ENCODE measurements around the gene ZNF431.

DNA sequence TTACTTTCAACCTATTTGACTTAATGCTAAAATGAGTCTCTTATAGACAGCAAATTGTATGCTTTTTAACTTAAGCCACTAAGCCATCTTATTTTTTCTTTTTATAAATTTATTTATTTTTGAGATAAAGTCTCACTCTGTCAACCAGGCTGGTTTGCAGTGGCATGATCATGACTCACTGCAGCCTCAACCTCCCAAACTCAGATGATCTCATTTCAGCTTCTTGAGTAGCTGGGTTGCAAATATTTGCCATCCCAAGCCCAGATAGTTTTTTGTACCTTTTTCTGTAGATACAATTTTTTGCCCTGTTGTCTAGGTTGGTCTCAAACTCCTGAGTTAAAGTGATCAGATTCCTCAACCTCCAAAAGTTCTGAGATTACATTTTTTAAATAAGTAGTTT is 32.7 kb upstream of the ZNF431 start:
- TF ChIP-seq, protein P1, sequence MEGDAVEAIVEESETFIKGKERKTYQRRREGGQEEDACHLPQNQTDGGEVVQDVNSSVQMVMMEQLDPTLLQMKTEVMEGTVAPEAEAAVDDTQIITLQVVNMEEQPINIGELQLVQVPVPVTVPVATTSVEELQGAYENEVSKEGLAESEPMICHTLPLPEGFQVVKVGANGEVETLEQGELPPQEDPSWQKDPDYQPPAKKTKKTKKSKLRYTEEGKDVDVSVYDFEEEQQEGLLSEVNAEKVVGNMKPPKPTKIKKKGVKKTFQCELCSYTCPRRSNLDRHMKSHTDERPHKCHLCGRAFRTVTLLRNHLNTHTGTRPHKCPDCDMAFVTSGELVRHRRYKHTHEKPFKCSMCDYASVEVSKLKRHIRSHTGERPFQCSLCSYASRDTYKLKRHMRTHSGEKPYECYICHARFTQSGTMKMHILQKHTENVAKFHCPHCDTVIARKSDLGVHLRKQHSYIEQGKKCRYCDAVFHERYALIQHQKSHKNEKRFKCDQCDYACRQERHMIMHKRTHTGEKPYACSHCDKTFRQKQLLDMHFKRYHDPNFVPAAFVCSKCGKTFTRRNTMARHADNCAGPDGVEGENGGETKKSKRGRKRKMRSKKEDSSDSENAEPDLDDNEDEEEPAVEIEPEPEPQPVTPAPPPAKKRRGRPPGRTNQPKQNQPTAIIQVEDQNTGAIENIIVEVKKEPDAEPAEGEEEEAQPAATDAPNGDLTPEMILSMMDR (IDR thresholded peaks at IDR 0.05) = no peak
- no peak for TF ChIP-seq POLR2A (IDR thresholded peaks at IDR 0.05)

Measured in heart left ventricle (tissue), 13 donors.